Keratinocyte (primary cell): ENCODE results near the gene GABPB2.

ENCODE experiments used
- CTCF ChIP-seq, 3 experiments: IDR thresholded peaks in 1 of 3; conservative IDR thresholded peaks in 1 of 3; optimal IDR thresholded peaks in 1 of 3; 2 replicates in 2 of 3; 3 replicates in 1 of 3; pipeline versions ENCODE3 to v1.5.1; 2011; ENCODE audit warnings: low read length in 3 of 3, mild to moderate bottlenecking in 3 of 3, moderate library complexity in 2 of 3, control low read depth in 1 of 3, inconsistent platforms in 1 of 3; ENCODE audit not compliant: insufficient read depth in 2 of 3; ENCODE audit errors: extremely low read depth in 1 of 3
- EZH2 ChIP-seq: IDR thresholded peaks from one replicate; pipeline ENCODE4 v1.6.1; 2012; ENCODE audit warnings: inconsistent platforms, mild to moderate bottlenecking, low read length, moderate library complexity

- no peak for TF ChIP-seq CTCF (optimal IDR thresholded peaks at IDR 0.05 in 1 of 3, IDR thresholded peaks at IDR 0.05 in 1 of 3, conservative IDR thresholded peaks at IDR 0.05 in 1 of 3; ENCODE audit: extremely low read depth in 1 of 3, insufficient read depth in 2 of 3, low read length in 3 of 3)
- TF ChIP-seq EZH2, result no peak
These were observed 21.9 kb upstream of the GABPB2 start for GRCh38 chr1:151048645-151049032.
